Effector memory CD4-positive, alpha-beta T cell (primary cell): ENCODE results near the gene CCDC57.
"Not testable (repeated sequence)": the region's sequence is repeated elsewhere in the genome, so short reads cannot be mapped to it uniquely, and the experiment has no call there.

Experiments used
- DNase-seq, 3 donors: peaks; one replicate each; pipeline ENCODE4 v3.0.0-alpha.2; 2020
- H3K27ac ChIP-seq: 2 replicates; pipeline ENCODE4 v1.7.0; 2013; ENCODE audit warnings: mild to moderate bottlenecking, low read length, moderate library complexity; ENCODE audit not compliant: insufficient read depth, poor library complexity, severe bottlenecking
- H3K27me3 ChIP-seq: replicated peaks from 2 replicates; pipeline ENCODE4 v1.7.0; 2013; ENCODE audit warnings: mild to moderate bottlenecking, low read length; ENCODE audit not compliant: insufficient read depth, control insufficient read depth, poor library complexity, severe bottlenecking
- H3K36me3 ChIP-seq: 2 replicates; pipeline ENCODE4 v1.7.0; 2013; ENCODE audit warnings: mild to moderate bottlenecking, low read length, moderate library complexity; ENCODE audit not compliant: control insufficient read depth, insufficient read depth
- H3K4me1 ChIP-seq: 2 replicates; pipeline ENCODE4 v1.7.0; 2013; ENCODE audit warnings: low read length, mild to moderate bottlenecking; ENCODE audit not compliant: control insufficient read depth, insufficient read depth, poor library complexity, severe bottlenecking
- H3K4me3 ChIP-seq: 2 replicates; pipeline ENCODE4 v1.7.0; 2013; ENCODE audit warnings: low read length, low read depth, mild to moderate bottlenecking; ENCODE audit not compliant: insufficient read depth, poor library complexity, severe bottlenecking
- H3K9me3 ChIP-seq: 2 replicates; pipeline ENCODE4 v1.7.0; 2013; ENCODE audit warnings: mild to moderate bottlenecking, low read length, moderate library complexity; ENCODE audit not compliant: control insufficient read depth

CCDC57 gene

GRCh38 chr17:82143333-82143732 is 69.3 kb downstream of the CCDC57 start:
- Histone ChIP-seq H3K4me1 (no peaks in the 10 kb centered on the region), H3K4me3 (no peak overlapping the region), H3K27ac (no peak overlapping the region), H3K9me3 (no peaks in the 10 kb centered on the region), H3K27me3 (no peaks in the 10 kb centered on the region), H3K36me3 (no peaks in the 10 kb centered on the region)
- DNase-seq = no peak

DNA sequence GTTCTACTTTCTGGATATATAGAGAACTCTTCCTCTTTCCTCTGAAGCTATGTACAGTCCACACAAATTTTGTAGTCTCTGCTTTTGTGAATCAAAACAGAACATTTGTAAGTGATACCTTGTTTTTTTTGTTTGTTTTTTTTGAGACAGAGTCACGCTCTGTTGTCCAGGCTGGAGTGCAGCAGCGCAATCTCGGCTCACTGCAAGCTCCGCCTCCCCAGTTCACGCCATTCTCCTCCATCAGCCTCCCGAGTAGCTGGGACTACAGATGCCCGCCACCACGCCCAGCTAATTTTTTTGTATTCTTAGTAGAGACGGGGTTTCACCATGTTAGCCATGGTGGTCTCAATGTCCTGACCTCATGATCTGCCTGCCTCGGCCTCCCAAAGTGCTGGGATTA is 72.7 kb downstream of the CCDC57 start:
- not testable (repeated sequence) for H3K4me1 ChIP-seq, H3K36me3 ChIP-seq, H3K27me3 ChIP-seq, DNase-seq, H3K9me3 ChIP-seq, H3K4me3 ChIP-seq, H3K27ac ChIP-seq

- H3K27ac ChIP-seq = no peak overlapping the region
- H3K4me3 ChIP-seq = no peak overlapping the region
- no peaks in the 10 kb centered on the region for H3K27me3 ChIP-seq
- H3K36me3 ChIP-seq = no peaks in the 10 kb centered on the region
- no peaks in the 10 kb centered on the region for H3K9me3 ChIP-seq
- H3K4me1 ChIP-seq = no peaks in the 10 kb centered on the region
- no peak for DNase-seq
These were observed 74.1 kb downstream of the CCDC57 start for GRCh38 chr17:82138511-82138992.

GRCh38 chr17:82134101-82134500 is 78.5 kb downstream of the CCDC57 start:
- Histone ChIP-seq H3K4me3 (no peak overlapping the region), H3K27ac (no peak overlapping the region)

GRCh38 chr17:82133166-82133953 is 79.3 kb downstream of the CCDC57 start:
- DNase-seq, H3K4me1 ChIP-seq, H3K27me3 ChIP-seq, H3K27ac ChIP-seq, H3K9me3 ChIP-seq, H3K36me3 ChIP-seq, H3K4me3 ChIP-seq: not testable (repeated sequence)

More at GRCh38 chr17:82134101-82134500, 78.5 kb downstream of the CCDC57 start:
- Histone ChIP-seq H3K27me3 (no peaks in the 10 kb centered on the region), H3K9me3 (no peaks in the 10 kb centered on the region), H3K4me1 (peaks cover 4% of the 10 kb centered on the region), H3K36me3 (no peaks in the 10 kb centered on the region)
- no peak for DNase-seq

DNA sequence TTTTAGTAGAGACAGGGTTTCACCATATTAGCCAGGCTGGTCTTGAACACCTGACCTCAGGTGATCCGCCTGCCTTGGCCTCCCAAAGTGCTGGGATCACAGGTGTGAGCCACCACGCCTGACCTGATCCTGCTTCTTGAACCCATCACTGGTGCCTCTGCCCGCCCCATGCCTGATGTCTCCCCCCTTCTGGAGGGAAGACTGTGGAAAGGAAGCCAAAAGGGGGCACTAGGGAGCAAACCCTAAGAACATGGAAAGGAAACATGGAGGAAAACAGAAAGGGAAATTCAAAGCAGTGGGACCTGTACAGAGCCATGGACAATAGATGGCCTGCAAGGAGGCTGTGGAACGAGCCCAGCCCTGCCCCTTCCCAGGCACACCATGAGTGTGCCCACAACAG is 83.5 kb downstream of the CCDC57 start:
- H3K4me3 ChIP-seq = no peak overlapping the region
- H3K36me3 ChIP-seq = no peaks in the 10 kb centered on the region
- H3K4me1 ChIP-seq = peaks cover 43% of the 10 kb centered on the region
- no peaks in the 10 kb centered on the region for H3K27me3 ChIP-seq
- H3K9me3 ChIP-seq = no peaks in the 10 kb centered on the region
- no peak for DNase-seq
- peak overlapping the region; percentile 20 for H3K27ac ChIP-seq

DNA sequence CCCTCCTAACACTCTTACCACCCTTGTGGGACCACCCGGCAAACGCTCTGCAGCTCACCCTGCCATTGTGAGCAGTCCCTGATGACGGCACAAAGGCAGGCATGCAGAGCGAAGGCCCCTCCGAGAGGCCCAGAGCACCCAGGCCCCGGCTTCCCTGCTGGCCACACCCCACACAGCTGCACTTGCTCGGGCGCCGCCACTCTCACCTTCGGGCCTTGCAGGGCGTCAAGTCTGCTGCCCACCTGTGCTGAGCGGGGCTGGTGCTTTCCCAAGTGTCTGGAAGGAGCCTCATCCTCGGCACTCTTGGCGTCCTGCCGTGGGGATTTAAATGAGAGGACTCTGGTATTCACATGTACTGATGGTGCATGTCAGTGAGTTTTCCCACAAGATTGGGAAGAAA is 84.4 kb downstream of the CCDC57 start:
- H3K4me1 ChIP-seq = peaks cover 43% of the 10 kb centered on the region
- peak overlapping the region; percentile 82 for H3K27ac ChIP-seq
- no peak for DNase-seq
- no peaks in the 10 kb centered on the region for H3K27me3 ChIP-seq
- no peak overlapping the region for H3K4me3 ChIP-seq
- H3K36me3 ChIP-seq = no peaks in the 10 kb centered on the region
- no peaks in the 10 kb centered on the region for H3K9me3 ChIP-seq

DNA sequence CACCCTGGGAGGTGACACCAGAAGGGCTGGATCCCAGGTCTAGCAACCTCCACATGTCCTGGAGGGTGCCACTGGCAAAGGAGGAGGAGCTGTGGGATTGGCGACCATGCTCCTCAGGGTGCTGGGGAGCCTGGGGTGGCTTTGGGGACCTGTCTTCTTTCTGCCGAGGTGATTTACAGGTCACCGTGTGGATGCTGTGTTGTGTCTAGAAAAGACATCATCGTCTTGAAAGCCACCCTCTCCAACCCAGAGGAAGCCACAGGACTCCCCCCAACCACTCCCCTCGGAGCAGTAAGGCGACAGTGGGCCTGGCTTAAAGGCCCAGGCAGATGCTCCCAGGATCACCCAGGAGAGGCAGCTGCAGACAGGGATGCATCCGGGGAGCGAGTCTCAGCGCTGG is 84.9 kb downstream of the CCDC57 start:
- peak overlapping the region; percentile 82 for H3K27ac ChIP-seq
- DNase-seq = peak in 1 of 3 donors; percentile 21
- H3K36me3 ChIP-seq = no peaks in the 10 kb centered on the region
- no peaks in the 10 kb centered on the region for H3K9me3 ChIP-seq
- peak overlapping the region; percentile 18 for H3K4me3 ChIP-seq
- H3K4me1 ChIP-seq = peaks cover 43% of the 10 kb centered on the region
- no peaks in the 10 kb centered on the region for H3K27me3 ChIP-seq

DNA sequence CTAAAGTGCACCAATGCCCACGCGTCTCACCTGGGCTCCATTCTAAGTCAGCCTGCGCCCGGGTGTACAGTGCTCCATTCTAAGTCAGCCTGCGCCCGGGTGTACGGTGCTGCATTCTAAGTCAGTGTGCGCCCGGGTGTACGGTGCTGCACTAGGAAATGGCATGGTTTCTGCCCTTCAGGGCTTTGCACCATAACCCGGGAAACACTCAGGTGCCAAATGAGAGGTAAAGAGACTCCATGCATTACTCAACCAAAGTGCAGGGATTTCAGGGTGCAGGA is 85.4 kb downstream of the CCDC57 start:
- no peaks in the 10 kb centered on the region for H3K27me3 ChIP-seq
- peak overlapping the region; percentile 18 for H3K4me3 ChIP-seq
- peaks cover 45% of the 10 kb centered on the region for H3K4me1 ChIP-seq
- H3K9me3 ChIP-seq = no peaks in the 10 kb centered on the region
- peak overlapping the region; percentile 82 for H3K27ac ChIP-seq
- H3K36me3 ChIP-seq = no peaks in the 10 kb centered on the region
- no peak for DNase-seq

- peaks cover 47% of the 10 kb centered on the region for H3K4me1 ChIP-seq
- no peaks in the 10 kb centered on the region for H3K36me3 ChIP-seq
- H3K27me3 ChIP-seq = no peaks in the 10 kb centered on the region
- peak overlapping the region; percentile 82 for H3K27ac ChIP-seq
- peak; percentile 70 to 91 (median 83) for DNase-seq
- peak overlapping the region; percentile 18 for H3K4me3 ChIP-seq
- no peaks in the 10 kb centered on the region for H3K9me3 ChIP-seq
These were observed 85.9 kb downstream of the CCDC57 start for GRCh38 chr17:82126556-82127314.
